Body of pancreas (tissue), 4 donors: ENCODE results near the gene LSM10.

Experiments used
- CTCF ChIP-seq, 7 experiments: fragments of 450-650 bp in 4 of 7; fragments of 200-600 bp in 3 of 7; sonication (generic) in 3 of 7; IDR thresholded peaks; one replicate each; pipeline ENCODE4 v1.5.1; 2016 to 2019; ENCODE audit warnings: antibody characterized with exemption in 7 of 7
- POLR2A ChIP-seq, 3 donors: fragments of 450-650 bp; IDR thresholded peaks; one replicate each; pipeline ENCODE4 v1.6.1; 2016; ENCODE audit warnings: antibody characterized with exemption in 3 of 3, mild to moderate bottlenecking in 2 of 3

- TF ChIP-seq CTCF (IDR thresholded peaks at IDR 0.05) (no peak), POLR2A (IDR thresholded peaks at IDR 0.05) (no peak)
Measured at GRCh38 chr1:36397083-36397377, 678 bp downstream of the LSM10 start.
